Measurements from ENCODE around the gene P2RY1. TPM values are rescaled to one million over a fixed set of nuclear protein-coding genes. Genes with fewer than 3 reads are reported as not detected.

Gene P2RY1
- total RNA-seq, 2 experiments from 2014 or later = 0.67 to 0.74 TPM

- CTCF ChIA-PET = no interaction called here
Measured at GRCh38 chr3:152879130-152879789, 44.3 kb downstream of the P2RY1 start.

GRCh38 chr3:152879790-152880174 is 44.9 kb downstream of the P2RY1 start:
- H3K36me3 Mint-ChIP-seq (ENCODE audit: low read depth) = no peaks in the 10 kb centered on the region
- H3K27me3 Mint-ChIP-seq (ENCODE audit: low read depth) = peaks cover under 1% of the 10 kb centered on the region
- H3K27ac Mint-ChIP-seq = no peak overlapping the region
- H3K4me1 Mint-ChIP-seq (ENCODE audit: low read depth) = no peaks in the 10 kb centered on the region
- no peak for DNase-seq
- peaks cover 3% of the 10 kb centered on the region for H3K9me3 Mint-ChIP-seq
- H3K4me3 Mint-ChIP-seq = no peak overlapping the region
- CTCF ChIA-PET = no interaction called here
- intact Hi-C loops (cut with micrococcal nuclease) = no loop called here

More at GRCh38 chr3:152879130-152879789, 44.3 kb downstream of the P2RY1 start:
- no peak for DNase-seq
- intact Hi-C loops (cut with micrococcal nuclease) = no loop called here
- Mint-ChIP-seq H3K27me3 (ENCODE audit: low read depth) (no peaks in the 10 kb centered on the region), H3K36me3 (ENCODE audit: low read depth) (no peaks in the 10 kb centered on the region), H3K27ac (no peak overlapping the region), H3K4me3 (no peak overlapping the region), H3K4me1 (ENCODE audit: low read depth) (no peaks in the 10 kb centered on the region), H3K9me3 (peaks cover 4% of the 10 kb centered on the region)

DNA sequence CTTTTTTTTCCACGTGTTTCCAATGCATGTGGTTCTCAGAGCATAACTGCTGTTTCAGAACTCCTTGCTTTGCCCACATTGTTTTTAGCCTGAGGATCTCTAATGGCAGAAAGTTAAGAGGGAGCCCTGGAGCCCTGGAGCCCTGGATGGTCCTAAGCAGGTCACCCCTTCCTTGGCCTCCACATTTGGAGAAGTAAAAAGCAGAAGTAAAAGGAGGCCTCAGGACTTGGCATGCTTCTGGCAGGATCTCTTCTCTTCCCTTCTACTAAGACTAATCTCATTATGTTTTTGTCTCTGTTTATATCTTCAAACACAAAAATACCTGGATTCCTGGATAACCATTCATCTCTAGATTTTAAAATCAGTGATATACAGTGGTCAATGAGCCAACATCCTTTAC is 50.1 kb downstream of the P2RY1 start:
- Mint-ChIP-seq H3K4me1 (ENCODE audit: low read depth) (no peaks in the 10 kb centered on the region), H3K27me3 (ENCODE audit: low read depth) (peaks cover 3% of the 10 kb centered on the region), H3K9me3 (no peaks in the 10 kb centered on the region), H3K36me3 (ENCODE audit: low read depth) (no peaks in the 10 kb centered on the region), H3K4me3 (no peak overlapping the region), H3K27ac (no peak overlapping the region)
- CTCF ChIA-PET = no interaction called here
- DNase-seq = no peak
- intact Hi-C loops (cut with micrococcal nuclease) = no loop called here
